B cell (primary cell): ENCODE results near the gene DSCAML1. TPM values are rescaled to one million over a fixed set of nuclear protein-coding genes. Genes with fewer than 3 reads are reported as not detected.
"Not testable (repeated sequence)": the region's sequence is repeated elsewhere in the genome, so short reads cannot be mapped to it uniquely, and the experiment has no call there.

ENCODE experiments used
- ATAC-seq: fragments of 200-7000 bp; cut with Tn5 transposase; one replicate; pipeline ENCODE4 v1.10.0; 2021; ENCODE audit warnings: low read depth, mild to moderate bottlenecking, moderate number of reproducible peaks, moderate library complexity
- CTCF ChIA-PET: fragments of 350-600 bp; sonication (Branson Sonifier 250); formaldehyde crosslinking; loops from one replicate; lab custom pipeline; 2021; ENCODE audit warnings: antibody characterized with exemption, inconsistent platforms; lab: Charles Lee
- POLR2A ChIA-PET: fragments of 350-600 bp; sonication (Branson Sonifier 250); formaldehyde crosslinking; loops from one replicate; lab custom pipeline; 2021; ENCODE audit warnings: antibody characterized with exemption; lab: Charles Lee
- DNase-seq: peaks from one replicate; pipeline ENCODE4 v3.0.0; 2013
- H2AFZ ChIP-seq: 2 replicates; pipeline ENCODE4 v1.6.1; 2012; ENCODE audit warnings: mild to moderate bottlenecking, low read depth, low read length; ENCODE audit not compliant: insufficient read depth, poor library complexity, severe bottlenecking
- H3K27ac ChIP-seq, 2 donors: 1 replicate in 1 of 2; 2 replicates in 1 of 2; pipeline ENCODE4 v1.5.1; 2012 to 2013; ENCODE audit warnings: low read length in 2 of 2, mild to moderate bottlenecking in 2 of 2, moderate library complexity in 1 of 2
- H3K27me3 ChIP-seq, 4 experiments: fragments of 200-600 bp in 1 of 4; sonication (generic) in 1 of 4; replicated peaks in 1 of 4; 1 replicate in 2 of 4; 2 replicates in 2 of 4; pipeline versions ENCODE4 v1.6.1 to v1.7.0; 2013 to 2016; ENCODE audit warnings: low read length in 3 of 4, mild to moderate bottlenecking in 2 of 4, mixed read lengths in 1 of 4, moderate library complexity in 1 of 4; ENCODE audit not compliant: insufficient read depth in 4 of 4, control insufficient read depth in 3 of 4; ENCODE audit errors: control extremely low read depth in 1 of 4
- H3K36me3 ChIP-seq, 2 experiments: replicated peaks in 1 of 2; 1 replicate in 1 of 2; 2 replicates in 1 of 2; pipeline versions ENCODE4 v1.6.1 to v1.7.1; 2013; ENCODE audit warnings: low read length in 1 of 2; ENCODE audit not compliant: insufficient read depth in 2 of 2, control insufficient read depth in 1 of 2; ENCODE audit errors: control extremely low read depth in 1 of 2, extremely low read depth in 1 of 2
- H3K4me1 ChIP-seq, 2 donors: fragments of 200-600 bp in 1 of 2; sonication (generic) in 1 of 2; 1 replicate in 1 of 2; 2 replicates in 1 of 2; pipeline versions ENCODE4 v1.5.1 to v1.6.1; 2013 to 2017; ENCODE audit warnings: low read length in 2 of 2; ENCODE audit not compliant: control insufficient read depth in 2 of 2, insufficient read depth in 2 of 2
- H3K4me2 ChIP-seq: replicated peaks from 2 replicates; pipeline ENCODE3; 2012; ENCODE audit warnings: mild to moderate bottlenecking, low read depth, low read length; ENCODE audit not compliant: poor library complexity, severe bottlenecking
- H3K4me3 ChIP-seq, 5 experiments: fragments of 200-600 bp in 1 of 5; sonication (generic) in 1 of 5; 1 replicate in 3 of 5; 2 replicates in 2 of 5; pipeline versions ENCODE4 v1.5.1 to v1.7.0; 2011 to 2016; ENCODE audit warnings: low read length in 4 of 5, mild to moderate bottlenecking in 4 of 5, low read depth in 2 of 5, control low read depth in 1 of 5, moderate library complexity in 1 of 5; ENCODE audit not compliant: insufficient read depth in 1 of 5; ENCODE audit errors: control extremely low read depth in 1 of 5, extremely low read depth in 1 of 5
- H3K79me2 ChIP-seq: fragments of 200-600 bp; sonication (generic); one replicate; pipeline ENCODE4 v1.6.0; 2016; ENCODE audit warnings: low read length; ENCODE audit not compliant: control insufficient read depth, insufficient read depth
- H3K9ac ChIP-seq: fragments of 200-600 bp; sonication (generic); 2 replicates; pipeline ENCODE4 v1.6.1; 2017; ENCODE audit warnings: mild to moderate bottlenecking, low read length, moderate library complexity
- H3K9me3 ChIP-seq, 3 donors: one replicate each; pipeline versions ENCODE4 v1.6.1 to v1.7.1; 2013; ENCODE audit warnings: low read length in 2 of 3; ENCODE audit not compliant: control insufficient read depth in 2 of 3, insufficient read depth in 1 of 3; ENCODE audit errors: control extremely low read depth in 1 of 3
- H4K20me1 ChIP-seq: 2 replicates; pipeline ENCODE4 v1.6.0; 2012; ENCODE audit warnings: mild to moderate bottlenecking, low read length; ENCODE audit not compliant: insufficient read depth, control insufficient read depth, poor library complexity, severe bottlenecking
- H3K27ac Mint-ChIP-seq: one replicate; pipeline ENCODE4 v1.8.0; 2021; ENCODE audit warnings: mixed read lengths
- H3K27me3 Mint-ChIP-seq: one replicate; pipeline ENCODE4 v1.8.0; 2021; ENCODE audit warnings: mixed read lengths
- H3K4me1 Mint-ChIP-seq: one replicate; pipeline ENCODE4 v1.8.0; 2021; ENCODE audit warnings: mixed read lengths
- H3K4me3 Mint-ChIP-seq: one replicate; pipeline ENCODE4 v1.8.0; 2021; ENCODE audit warnings: mixed read lengths
- H3K9me3 Mint-ChIP-seq: one replicate; pipeline ENCODE4 v1.8.0; 2022; ENCODE audit warnings: mixed read lengths; ENCODE audit not compliant: insufficient read depth
- CTCF ChIP-seq: fragments of 200-600 bp; IDR thresholded peaks from one replicate; pipeline ENCODE4 v1.8.0; 2022; ENCODE audit warnings: antibody characterized with exemption, mild to moderate bottlenecking
- EZH2 ChIP-seq: IDR thresholded peaks from 2 replicates; pipeline ENCODE4 v1.6.1; 2012; ENCODE audit warnings: borderline replicate concordance, low read depth, mild to moderate bottlenecking, moderate library complexity, low read length; ENCODE audit not compliant: insufficient read depth, poor library complexity, severe bottlenecking
- WGBS: methylation state at CpG from one replicate; pipeline ENCODE4 v1.1.5; 2013; ENCODE audit warnings: missing lambda C conversion rate; ENCODE audit not compliant: insufficient coverage; 5-methylcytosine and 5-hydroxymethylcytosine counted together
- intact Hi-C: fragments of 100-400 bp; cut with micrococcal nuclease; formaldehyde crosslinking; loops from one replicate; pipeline ENCODE4 v1.10.0; 2022
- polyA plus RNA-seq: library from polyadenylated mRNA; depleted of rRNA; stranded (reverse); fragments of >200 nt; gene quantifications from 2 replicates; pipeline ENCODE4 v1.2.3, GENCODE V29; 2012
- total RNA-seq, 2 donors: library from RNA; stranded (reverse); fragments of 120-200 nt in 1 of 2; gene quantifications; 1 replicate in 1 of 2; 2 replicates in 1 of 2; pipeline versions ENCODE4 v1.2.3 to v1.2.4, GENCODE V29; 2013 to 2022

The DSCAML1 gene
- total and polyA plus RNA-seq, 2 donors (not counting 1 experiment from before 2014, with no cell fraction given), result 1.2 to 6.2 TPM

DNA sequence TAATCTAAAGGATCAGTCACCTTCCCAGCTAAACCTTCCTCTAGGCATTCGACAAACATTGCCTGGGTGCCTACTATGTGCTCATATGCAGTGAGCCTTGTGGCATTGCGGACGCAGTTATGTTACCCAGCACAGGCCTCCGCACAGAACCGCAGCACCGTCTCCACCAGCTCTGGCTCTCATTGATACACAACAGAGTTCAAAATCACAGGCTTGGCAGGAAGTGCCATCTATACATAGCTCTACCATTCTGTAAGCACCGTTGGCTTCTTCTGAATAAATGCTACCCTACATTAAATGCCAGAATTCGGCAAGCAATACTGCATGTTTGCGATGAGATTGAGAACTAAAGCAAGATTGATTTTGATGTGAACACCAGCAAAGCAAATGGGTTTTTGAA, 31.0 kb downstream of the DSCAML1 start:
- Histone ChIP-seq H3K9ac (no peak overlapping the region), H3K4me1 (no peaks in the 10 kb centered on the region), H3K27me3 (peaks cover 0 to 11% (median 0%) of the 10 kb centered on the region in 4 experiments), H3K4me3 (no peak overlapping the region), H3K27ac (no peak overlapping the region), H3K36me3 (no peaks in the 10 kb centered on the region), H3K4me2 (no peak overlapping the region), H4K20me1 (no peaks in the 10 kb centered on the region), H3K79me2 (no peaks in the 10 kb centered on the region), H2AFZ (no peak overlapping the region), H3K9me3 (no peaks in the 10 kb centered on the region)
- WGBS, result 86% methylated on average over 6 of the region's 9 CpGs
- intact Hi-C loops, result no loop called here
- Mint-ChIP-seq H3K4me3 (no peak overlapping the region), H3K27ac (no peak overlapping the region), H3K4me1 (no peaks in the 10 kb centered on the region), H3K9me3 (no peaks in the 10 kb centered on the region), H3K27me3 (peaks cover 17% of the 10 kb centered on the region)
- no peak for DNase-seq
- ChIA-PET POLR2A (no interaction called here), CTCF (interaction anchor here (0.6 kb wide), 1 partner anchor 1517 kb away, joined by 3 read pairs; no protein-coding TSS in a partner anchor)
- TF ChIP-seq EZH2, result no peak
- no peak for TF ChIP-seq CTCF
- ATAC-seq, result no peak

- H3K4me2 ChIP-seq, result no peak overlapping the region
- TF ChIP-seq CTCF (no peak), EZH2 (no peak)
- Mint-ChIP-seq H3K9me3 (no peaks in the 10 kb centered on the region), H3K27me3 (peaks cover 17% of the 10 kb centered on the region), H3K27ac (no peak overlapping the region), H3K4me1 (no peaks in the 10 kb centered on the region), H3K4me3 (no peak overlapping the region)
- ATAC-seq, result no peak
- no peaks in the 10 kb centered on the region for H3K36me3 ChIP-seq
- H3K9ac ChIP-seq, result no peak overlapping the region
- H2AFZ ChIP-seq, result no peak overlapping the region
- no peaks in the 10 kb centered on the region for H3K9me3 ChIP-seq
- H3K4me3 ChIP-seq, result no peak overlapping the region
- ChIA-PET POLR2A (no interaction called here), CTCF (no interaction called here)
- intact Hi-C loops, result no loop called here
- H3K27me3 ChIP-seq, result peaks cover 0 to 9% (median 0%) of the 10 kb centered on the region in 4 experiments
- H3K27ac ChIP-seq, result no peak overlapping the region
- 80% methylated on average over 5 of the region's 5 CpGs for WGBS
- no peaks in the 10 kb centered on the region for H3K4me1 ChIP-seq
- no peak for DNase-seq
- no peaks in the 10 kb centered on the region for H3K79me2 ChIP-seq
- H4K20me1 ChIP-seq, result no peaks in the 10 kb centered on the region
Observed at GRCh38 chr11:117765068-117765467, 31.9 kb downstream of the DSCAML1 start.

DNA sequence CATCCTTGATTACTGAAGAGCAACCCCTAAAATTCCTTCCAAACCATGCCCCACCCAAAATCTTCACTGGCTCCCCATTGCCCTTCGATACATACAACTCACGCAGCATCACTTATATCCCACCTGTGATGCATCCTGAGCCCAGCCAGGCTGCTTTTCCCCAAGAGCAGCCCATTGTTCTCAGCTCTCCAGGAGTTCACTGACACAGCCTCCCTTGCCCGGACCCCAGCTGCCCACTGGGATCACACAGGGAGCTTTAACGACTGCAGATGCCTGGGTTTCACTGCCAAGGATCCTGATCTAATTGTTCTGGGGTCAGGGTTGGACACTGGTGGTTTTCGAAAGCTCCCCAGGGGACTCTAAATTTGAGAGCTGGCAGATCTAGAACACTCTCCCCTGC, 33.6 kb downstream of the DSCAML1 start:
- H3K27me3 ChIP-seq, H2AFZ ChIP-seq, CTCF ChIA-PET, H3K4me1 Mint-ChIP-seq, H3K27ac ChIP-seq, H3K4me3 ChIP-seq, H3K4me3 Mint-ChIP-seq, H4K20me1 ChIP-seq, H3K36me3 ChIP-seq, DNase-seq, H3K4me2 ChIP-seq, ATAC-seq, H3K4me1 ChIP-seq, H3K9me3 Mint-ChIP-seq, H3K27ac Mint-ChIP-seq, H3K9ac ChIP-seq, H3K9me3 ChIP-seq, POLR2A ChIA-PET, intact Hi-C loops, H3K79me2 ChIP-seq: not testable (repeated sequence)
- WGBS, result 100% methylated on average over 3 of the region's 5 CpGs
- H3K27me3 Mint-ChIP-seq, result peaks cover 22% of the 10 kb centered on the region
